HL-60/S4 treated with retinoic acid at 250 ng/mL for 4 days and 3 days (cell line): ENCODE data around the gene GPR107.

ENCODE experiments used
- in situ Hi-C: fragments of 300-500 bp; cut with MboI; formaldehyde crosslinking; loops from 2 replicates; pipeline ENCODE4 v1.7.0; 2022; ENCODE audit warnings: low sequenced_read_pairs

GPR107 gene

DNA sequence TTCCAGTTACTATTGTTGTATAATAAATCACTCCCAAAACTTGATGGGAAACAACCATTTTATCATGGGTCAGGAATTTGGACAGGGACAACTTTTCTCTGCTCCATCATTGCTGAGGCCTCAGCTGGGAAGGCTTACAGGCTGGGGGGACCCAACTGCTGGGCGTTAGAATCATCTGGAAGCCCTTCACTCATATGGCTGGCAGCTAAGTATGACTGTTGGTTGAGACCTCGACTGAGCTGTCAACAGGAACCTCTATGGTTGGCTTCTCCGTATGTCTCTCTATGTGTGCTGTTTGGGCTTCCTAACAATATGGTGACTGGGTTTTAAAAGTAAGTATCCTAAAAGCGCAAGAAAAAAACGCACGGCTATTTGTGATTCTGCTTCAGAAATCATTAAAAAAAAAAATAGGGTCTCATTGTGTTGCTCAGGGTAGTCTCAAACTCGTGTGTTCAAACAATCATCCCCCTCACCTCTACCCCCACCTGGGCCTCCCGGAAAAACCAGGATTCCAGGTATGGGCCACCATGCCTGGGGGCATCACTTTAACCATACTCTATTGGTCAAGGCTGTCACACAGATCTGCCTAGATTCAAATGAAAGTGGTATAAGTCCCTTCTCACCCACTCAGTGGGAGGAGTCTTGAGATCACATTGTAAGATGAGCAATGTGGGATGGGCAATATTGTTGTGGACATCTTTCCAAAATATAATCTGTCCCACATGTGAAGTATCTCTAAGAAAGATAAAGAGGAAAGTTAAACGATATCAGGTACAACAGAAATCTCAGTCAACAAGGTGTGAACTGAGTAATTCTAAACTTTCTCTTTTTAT lies 26.0 kb upstream of the GPR107 start:
- in situ Hi-C loops: no loop called here

DNA sequence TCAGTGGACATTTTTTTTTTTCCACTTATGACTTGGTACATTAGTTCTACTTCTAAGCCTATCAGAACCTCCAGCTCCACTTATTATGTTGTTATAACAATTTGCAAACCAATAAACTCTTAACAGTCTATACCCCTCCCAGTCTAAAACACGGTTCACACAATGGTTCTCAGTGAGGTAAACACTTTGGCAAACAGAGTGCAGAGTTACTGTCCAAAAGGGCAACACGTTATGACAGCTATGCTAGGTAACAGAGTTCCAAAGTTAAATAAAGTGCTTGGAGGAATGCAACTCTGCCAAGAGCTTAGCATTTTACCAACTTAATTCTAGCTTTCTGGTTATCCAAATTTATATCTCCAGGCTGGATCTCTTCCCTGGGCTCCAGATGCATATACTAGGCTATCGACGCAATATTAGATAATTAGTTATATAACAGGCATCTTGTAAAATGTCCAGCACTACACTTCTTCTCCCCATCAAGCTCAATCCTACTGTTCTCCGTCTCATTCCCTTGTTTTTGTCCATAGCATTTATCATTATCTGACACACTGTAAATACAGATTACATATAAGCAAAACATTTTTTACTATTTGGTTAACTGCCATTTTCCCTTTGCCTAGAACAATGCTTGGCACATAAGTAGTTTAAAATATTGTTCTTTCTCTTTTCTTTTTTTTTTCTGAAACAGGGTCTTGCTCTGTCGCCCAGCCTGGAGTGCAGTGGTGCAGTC lies 25.0 kb upstream of the GPR107 start:
- in situ Hi-C loops: no loop called here

DNA sequence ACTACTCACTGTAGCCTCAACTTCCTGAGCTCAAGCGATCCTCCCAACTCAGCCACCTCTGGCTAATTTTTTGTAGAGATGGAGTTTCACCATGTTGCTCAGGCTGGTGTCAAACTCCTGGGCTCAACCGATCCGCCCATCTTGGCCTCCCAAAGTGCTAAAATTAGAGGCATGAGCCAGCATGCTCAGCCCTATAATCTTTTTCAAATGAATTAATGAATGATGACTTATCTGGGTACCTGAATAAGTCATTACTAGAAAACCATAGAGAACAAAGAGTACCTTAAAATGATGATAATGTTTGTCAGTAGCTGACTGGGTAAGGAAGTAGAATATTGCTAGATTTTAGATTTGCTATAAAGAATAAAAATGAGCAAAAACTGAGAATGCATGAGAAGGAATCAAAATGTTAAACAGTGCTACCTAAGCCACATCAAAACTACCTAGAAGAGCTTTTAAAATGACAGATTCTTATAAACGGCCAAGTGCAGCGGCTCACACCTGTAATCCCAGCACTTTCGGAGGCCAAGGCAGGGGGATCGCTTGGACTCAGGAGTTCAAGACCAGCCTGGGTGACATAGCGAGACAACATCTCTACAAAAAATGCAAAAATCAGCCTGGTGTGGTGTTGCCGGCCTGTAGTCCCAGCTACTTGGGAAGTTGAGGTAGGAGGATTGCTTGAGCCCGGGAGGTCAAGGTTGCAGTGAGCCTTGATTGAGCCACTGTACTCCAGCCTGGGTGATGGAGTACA lies 24.3 kb upstream of the GPR107 start:
- in situ Hi-C loops: no loop called here

DNA sequence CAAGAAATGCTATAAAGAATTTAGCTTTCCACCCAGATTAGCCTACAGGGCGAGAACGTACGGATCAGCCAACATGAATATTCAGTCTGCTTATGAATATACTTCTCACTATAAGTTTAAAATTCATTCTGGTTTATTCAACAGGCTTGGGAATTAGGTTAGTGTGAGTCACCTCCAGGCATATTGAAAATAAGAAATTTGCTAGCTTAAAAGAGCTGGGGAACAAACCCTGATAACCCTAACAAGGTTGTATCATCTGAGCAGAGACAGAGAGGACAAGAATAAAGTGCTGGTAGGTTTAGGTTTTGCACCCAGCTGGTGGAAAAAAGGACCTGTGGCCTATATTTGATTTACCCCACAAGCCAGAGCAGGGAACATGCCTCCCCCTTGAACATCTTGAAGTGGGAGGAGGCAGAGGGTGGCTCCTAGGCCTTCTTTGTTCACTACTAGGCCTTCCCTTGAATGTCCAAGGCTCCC lies 23.0 kb upstream of the GPR107 start:
- in situ Hi-C loops: no loop called here

DNA sequence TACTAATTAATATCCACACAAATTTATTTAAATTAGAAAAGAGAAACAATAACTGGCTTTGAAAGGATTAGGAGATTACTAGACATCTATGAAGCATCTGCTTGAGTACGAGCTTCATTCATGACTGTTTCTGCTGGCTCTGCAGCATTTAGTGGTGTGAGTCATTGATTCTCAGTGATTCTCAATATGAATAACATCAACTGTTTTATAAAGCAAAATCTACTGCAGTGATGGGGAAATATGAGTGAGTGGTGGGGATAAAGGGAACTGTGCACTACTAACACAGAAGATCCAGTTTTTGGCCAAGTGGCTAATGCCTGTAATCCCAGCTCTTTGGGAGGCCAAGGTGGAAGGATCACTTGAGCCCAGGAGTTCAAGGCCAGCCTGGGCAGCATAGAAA lies 19.1 kb upstream of the GPR107 start:
- in situ Hi-C loops: no loop called here

DNA sequence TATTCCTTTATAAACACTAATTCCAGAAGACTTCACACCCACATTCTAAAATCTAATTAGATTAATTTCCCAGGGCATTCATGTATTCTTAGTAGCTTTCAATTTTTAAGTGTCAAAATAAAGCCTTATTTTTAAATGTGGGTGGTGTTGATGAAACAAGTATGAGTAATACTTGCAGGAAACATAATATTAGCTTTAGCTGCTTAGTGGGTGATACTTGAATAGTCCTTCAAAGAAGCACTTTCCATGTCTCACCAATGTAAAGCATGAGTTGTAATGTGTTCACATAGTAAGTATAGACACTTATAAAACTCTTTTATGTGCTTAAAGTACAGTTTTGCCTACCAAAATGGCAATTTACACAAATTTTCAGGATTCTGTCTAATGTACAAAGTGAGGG lies 17.6 kb upstream of the GPR107 start:
- in situ Hi-C loops: no loop called here

DNA sequence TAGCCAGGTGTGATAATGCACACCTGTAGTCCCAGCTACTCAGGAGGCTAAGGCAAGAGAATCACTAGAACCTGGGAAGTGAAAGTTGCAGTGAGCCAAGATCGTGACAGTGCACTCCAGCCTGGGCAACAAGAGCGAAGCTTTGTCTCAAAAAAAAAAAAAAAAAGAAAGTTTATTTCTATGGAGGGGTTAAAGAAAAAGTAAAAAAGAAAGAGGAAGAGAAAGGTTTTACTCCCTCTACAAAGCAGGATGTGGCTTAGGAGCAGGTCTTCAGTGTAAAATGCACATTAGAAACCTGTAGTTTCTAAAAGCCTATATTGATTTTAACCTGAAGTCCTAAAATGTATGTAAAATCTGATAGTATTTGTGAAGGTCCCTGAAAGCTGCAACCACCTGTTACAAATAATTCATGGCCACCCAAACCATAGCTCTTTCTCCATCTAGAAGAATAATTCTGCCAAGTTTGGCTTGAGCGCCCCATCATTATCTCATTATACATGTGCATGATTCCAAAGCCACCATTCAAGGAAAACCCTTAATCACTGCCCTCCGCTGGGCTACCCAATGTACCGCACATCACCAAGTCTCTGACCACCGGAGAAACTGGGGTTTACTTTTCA lies 14.1 kb upstream of the GPR107 start:
- in situ Hi-C loops: no loop called here

DNA sequence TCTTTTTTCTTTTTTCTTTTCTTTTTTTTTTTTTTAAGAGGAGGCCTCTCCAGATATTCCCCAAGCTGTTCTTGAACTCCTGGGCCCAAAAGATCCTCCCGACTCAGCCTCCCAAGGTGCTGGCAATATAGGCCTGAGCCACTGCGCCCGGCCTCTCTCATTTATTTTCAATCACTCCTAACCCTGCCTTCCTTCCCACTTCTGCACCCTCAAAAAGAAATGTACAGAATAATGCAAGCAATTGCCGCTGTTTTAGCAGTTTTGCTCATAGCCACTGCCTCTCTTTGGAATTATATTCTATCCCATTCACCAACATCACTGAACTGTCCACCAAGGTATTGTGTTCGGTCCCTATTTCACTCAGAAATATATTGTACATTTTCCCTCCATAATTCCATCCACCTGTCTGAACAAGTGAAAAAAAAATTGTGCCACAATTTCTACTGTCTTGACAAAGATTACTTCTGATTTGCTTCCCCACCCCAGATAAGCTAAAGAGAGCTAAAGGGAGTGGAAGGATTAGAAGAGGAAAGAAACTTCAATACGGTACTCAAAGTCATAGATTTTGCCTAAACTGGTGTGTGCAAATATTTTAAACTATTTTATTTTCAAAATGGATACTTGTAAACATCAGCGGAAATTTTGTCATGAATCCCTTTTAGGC lies 12.6 kb upstream of the GPR107 start:
- in situ Hi-C loops: no loop called here

DNA sequence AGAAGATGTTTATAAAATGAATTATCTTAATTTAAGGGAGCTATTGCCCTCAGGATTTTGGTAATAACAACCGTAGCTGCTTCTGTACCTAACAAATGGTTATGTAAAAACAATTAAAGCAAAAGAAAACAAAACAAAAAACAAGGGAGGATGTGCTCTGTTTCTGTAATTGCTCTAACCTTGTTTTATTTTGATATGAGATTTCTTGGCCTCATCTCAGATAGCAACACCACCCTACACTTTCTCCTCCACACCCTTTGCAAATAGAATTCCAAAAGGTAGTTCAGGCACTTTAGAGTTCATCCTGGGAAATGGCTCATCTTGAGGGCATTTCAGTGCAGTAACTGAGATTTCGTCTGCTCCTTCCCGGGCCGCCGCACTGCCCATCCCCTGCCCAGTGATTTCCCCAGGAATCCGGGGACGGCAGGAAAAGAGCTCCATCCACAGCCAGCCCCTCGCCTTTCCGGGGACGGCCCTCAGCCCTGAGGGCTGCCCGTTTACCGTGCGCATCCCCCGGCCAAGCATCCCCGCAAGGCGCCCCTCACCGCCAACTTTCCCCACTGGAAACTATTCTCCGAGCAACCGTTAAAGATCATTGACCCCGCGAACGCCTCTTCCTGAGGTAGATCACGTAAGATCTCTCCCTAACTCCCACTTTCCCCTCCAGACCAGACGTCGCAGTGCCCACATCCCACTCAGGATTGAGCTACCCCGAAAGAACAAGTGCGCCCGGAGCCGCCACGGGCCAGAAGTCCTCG lies 11.9 kb upstream of the GPR107 start:
- in situ Hi-C loops: no loop called here

DNA sequence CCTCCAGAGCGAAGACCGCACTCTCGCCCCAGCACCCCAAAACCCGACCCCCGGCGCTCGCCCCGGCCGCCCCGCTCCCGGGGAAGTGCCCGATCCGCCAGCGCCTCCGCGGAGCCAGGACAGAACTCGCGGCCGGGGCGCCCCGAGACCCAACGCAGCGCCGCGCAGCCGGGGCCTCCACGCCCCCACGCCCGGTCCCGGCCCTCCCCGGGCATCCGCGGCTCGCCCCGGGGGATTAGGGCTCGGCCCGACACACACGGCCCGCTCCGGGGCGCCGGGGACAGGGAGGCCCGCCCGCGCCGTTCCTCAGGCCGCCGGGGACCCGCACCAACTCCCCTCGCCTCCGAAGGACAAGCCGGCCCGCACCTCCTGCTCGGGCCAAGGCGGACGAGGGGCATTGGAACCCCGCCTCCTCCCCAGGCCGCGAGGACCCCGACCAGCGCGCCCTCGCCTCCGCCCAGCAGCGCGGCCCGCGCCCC lies 11.3 kb upstream of the GPR107 start:
- in situ Hi-C loops: no loop called here

DNA sequence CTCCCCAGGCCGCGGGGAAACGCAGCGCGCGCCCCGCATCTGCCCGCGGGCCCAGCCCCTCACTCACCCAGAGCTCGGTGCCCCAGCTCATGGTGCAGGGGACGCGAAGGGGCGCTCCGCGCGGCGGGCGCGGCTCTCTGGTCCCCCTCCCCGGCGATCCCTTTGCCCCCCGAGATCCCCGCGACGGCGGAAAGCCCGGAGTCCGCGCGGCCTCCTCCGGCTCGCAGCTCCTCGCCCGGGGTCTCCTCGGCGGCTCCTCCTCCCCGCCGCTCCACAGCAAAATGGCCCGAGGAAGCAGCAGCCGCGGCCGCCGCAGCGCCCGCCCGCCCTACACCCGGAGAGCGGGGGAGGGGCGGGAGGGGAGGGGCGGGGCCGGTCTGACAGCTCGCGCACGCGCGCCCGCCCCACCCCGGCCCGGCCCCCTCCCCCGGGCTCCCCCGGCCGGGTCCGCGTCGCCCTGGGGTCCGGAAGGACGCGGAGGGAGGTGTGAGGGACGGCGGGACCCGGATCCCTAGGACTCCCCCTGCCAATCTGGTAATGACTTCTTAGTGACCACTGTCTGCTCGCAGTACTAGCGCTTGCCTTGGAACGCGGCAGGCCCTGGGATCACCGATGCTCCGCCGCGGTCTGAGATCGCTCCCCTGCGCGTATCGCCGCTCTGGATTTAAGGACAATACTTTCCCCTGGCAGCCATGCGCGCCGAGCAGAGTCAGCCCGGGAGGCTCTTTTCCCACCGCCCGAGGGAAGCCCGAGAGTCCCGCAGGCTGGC lies 10.6 kb upstream of the GPR107 start, which contains the start of gene FNBP1:
TSS of gene FNBP1 (minus strand) at position 305 of the 769 bp plus-strand sequence. CDS start at position 91, 214 bp downstream.
- in situ Hi-C loops: no loop called here

DNA sequence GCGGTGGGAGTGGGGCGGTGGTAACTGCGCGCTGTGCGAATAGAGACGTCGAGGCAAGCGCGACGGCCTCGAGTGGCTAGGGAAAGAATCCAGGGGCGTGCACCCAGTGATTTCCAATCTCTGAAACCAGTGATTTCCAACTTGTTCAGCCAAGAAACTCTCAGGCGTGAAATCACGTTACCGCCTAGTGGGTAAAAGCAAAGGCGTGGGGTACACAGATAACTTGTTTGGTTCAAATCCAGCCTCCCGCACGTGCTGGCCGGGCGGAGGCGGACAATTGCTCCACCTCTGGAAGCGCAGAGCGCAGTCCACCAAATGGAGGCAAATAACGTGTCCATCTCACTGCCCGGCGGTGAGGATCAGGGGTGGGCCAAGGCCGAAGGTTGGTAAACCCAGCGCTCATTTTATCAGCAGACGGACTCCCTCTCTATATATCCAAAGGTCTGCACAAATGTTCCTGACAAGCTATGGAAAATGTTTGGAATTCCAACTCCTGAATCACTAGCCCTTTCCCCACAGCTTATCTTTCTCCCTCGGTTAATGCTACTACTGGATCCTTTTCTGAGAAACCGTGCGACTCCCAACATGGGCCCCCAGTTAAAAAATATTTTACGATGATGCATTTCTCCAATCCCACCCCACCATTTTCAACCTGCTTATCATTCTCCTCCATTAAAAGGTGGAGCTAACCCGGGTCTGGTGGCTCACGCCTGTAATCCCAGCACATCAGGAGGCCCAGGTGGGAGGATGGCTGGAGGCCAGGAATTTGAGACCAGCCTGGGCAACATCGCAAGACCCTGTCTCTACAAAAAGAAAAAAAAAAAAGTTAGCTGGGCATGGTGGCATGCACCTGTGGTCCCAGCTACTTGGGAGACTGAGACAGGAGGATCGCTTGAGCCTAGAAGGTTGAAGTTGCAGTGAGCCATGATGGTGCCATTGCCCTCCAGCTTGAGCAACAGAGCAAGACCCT lies 9.8 kb upstream of the GPR107 start:
- in situ Hi-C loops: no loop called here

DNA sequence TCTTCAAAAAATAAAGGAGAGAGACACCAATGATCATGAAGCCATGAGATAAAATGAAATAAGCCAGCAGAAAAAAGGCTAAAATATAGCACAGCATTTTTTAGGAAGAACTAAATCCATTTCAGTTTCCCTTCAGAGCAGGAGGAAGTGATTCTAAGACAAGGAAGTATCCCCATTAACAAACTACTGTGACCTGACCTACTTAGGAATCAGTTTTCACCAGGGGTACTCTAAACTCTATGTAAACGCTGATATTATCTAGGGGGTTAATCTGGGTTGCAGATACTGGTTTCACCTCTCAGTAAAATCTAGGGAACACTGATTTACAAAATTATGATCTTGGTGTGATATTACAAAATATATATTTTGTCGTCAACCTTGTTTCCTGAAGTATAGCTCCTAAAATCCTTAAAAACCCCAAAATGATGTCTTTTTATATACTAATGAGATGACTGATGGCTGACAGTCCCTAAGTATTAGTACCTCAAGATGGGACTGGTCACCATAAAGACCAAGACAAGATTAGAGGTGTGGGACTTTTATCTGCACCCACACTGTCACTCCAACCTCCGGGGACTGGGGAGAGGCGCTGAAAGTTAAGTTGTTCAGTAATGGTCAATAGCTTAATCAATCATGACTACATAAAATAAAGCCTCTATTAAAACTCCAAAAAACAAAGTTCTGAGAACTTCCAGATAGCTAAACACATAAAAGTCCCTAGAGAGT lies 7.8 kb upstream of the GPR107 start:
- in situ Hi-C loops: no loop called here

DNA sequence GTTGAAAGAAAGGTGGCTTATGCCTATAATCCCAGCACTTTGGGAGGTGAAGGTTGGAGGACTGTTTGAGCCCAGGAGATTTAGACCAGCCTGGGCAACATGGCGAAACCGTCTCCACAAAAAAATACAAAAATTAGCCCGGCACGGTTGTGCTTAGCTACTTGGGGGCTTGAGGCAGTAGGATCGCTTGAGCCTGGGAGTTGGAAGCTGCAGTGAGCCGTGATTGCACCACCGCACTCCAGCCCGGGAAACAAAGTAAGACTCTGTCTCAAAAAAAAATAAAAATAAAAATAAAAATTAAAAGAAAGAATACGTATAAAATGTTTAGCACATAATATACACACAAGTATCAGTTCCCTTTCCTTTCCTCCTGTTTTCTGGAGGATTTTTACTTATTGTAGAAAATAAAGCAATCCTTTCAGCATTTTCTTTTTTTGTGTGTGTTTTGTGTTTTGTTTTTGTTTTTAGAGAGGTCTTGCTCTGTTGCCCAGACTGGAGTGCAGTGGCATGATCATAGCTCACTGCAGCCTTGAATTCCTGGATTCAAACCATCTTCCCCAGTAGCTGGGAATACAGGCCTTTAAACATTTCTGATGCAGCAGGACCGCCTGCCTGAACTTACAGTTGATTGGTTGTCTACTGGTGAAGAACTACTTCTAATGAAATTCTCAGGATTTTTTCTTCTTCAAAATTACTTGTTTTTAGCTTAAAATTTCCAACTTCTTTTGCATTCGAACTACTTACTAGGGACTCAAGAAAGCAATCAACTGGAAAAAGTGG lies 4.1 kb upstream of the GPR107 start:
- in situ Hi-C loops: no loop called here

DNA sequence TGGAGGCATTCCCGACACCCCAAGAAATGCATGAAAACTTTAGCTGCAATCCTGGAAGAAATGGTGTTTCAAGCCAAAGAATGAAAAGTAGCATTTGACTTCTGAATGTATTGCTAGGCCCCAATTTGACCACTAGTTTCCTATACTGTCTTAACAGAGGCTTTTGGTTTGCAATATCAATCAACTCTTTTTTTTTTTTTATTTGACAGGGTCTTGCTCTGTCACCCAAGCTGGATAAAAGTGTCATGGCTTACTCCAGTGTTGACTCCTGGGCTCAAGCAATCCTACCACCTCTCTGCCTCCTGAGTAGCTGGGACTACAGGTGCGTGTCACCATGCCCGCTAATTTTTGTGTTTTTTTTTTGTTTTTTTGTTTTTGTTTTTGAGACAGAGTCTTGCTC lies 3.2 kb upstream of the GPR107 start:
- in situ Hi-C loops: no loop called here

DNA sequence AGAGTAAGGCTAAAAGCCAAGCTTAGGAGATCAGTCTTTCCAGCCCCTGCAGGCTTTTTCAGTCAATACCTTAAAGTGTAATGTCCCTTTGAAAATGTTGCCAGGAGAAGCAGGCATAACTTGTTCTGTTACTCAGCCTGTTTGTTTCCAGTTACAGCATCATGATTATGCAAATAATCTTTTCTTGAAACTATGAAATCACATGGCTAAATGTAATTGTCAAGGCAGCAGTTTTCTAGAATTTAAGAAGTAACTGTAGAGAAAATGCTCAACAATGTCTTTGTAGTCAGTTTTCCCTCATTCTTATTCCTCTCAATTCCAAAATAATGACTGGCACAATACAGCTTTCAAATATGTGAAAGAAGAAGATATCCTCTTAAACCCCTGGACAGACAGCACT lies 1.9 kb upstream of the GPR107 start:
- in situ Hi-C loops: no loop called here
